C1 segment of cervical spinal cord (tissue), 14 donors: ENCODE measurements around the gene TRPC4AP.
"Not testable (repeated sequence)": the region's sequence is repeated elsewhere in the genome, so short reads cannot be mapped to it uniquely, and the experiment has no call there.

Experiments used
- DNase-seq, 14 donors: peaks; one replicate each; lab custom pipeline; 2025; lab: John Stamatoyannopoulos, UW

Gene TRPC4AP

GRCh38 chr20:35106827-35107380, 14.3 kb upstream of the TRPC4AP start:
- no peak for DNase-seq

- no peak for DNase-seq
Measured at GRCh38 chr20:35104685-35105295, 12.2 kb upstream of the TRPC4AP start.

- no peak for DNase-seq
Measured at GRCh38 chr20:35101620-35102019, 9.0 kb upstream of the TRPC4AP start.

GRCh38 chr20:35093267-35093884, 769 bp upstream of the TRPC4AP start:
- DNase-seq: no peak

- peak in 1 of 14 donors; percentile 78 for DNase-seq
Measured at GRCh38 chr20:35091816-35092523, 637 bp downstream of the TRPC4AP start.

GRCh38 chr20:35088231-35089145, 4.1 kb downstream of the TRPC4AP start:
- DNase-seq: no peak

GRCh38 chr20:35087791-35088190, 4.8 kb downstream of the TRPC4AP start:
- no peak for DNase-seq

- DNase-seq: no peak
Measured at GRCh38 chr20:35087355-35087754, 5.3 kb downstream of the TRPC4AP start.

GRCh38 chr20:35085477-35086225, 7.0 kb downstream of the TRPC4AP start:
- DNase-seq: no peak

- DNase-seq: no peak
Measured at GRCh38 chr20:35084998-35085397, 7.6 kb downstream of the TRPC4AP start.

GRCh38 chr20:35080348-35080642, 12.3 kb downstream of the TRPC4AP start:
- not testable (repeated sequence) for DNase-seq

- DNase-seq: no peak
Measured at GRCh38 chr20:35079472-35080347, 12.9 kb downstream of the TRPC4AP start.

- no peak for DNase-seq
Measured at GRCh38 chr20:35077872-35078271, 14.7 kb downstream of the TRPC4AP start.

- DNase-seq: no peak
Measured at GRCh38 chr20:35077341-35077740, 15.3 kb downstream of the TRPC4AP start.

GRCh38 chr20:35071436-35072153, 21.0 kb downstream of the TRPC4AP start:
- not testable (repeated sequence) for DNase-seq

GRCh38 chr20:35066194-35066593, 26.4 kb downstream of the TRPC4AP start:
- DNase-seq: no peak

- no peak for DNase-seq
Measured at GRCh38 chr20:35065181-35065580, 27.4 kb downstream of the TRPC4AP start.

GRCh38 chr20:35063168-35063567, 29.4 kb downstream of the TRPC4AP start:
- no peak for DNase-seq

- no peak for DNase-seq
Measured at GRCh38 chr20:35062478-35062877, 30.1 kb downstream of the TRPC4AP start.
